Measurements from ENCODE around the gene RRP1B.
"Not testable (repeated sequence)": the region's sequence is repeated elsewhere in the genome, so short reads cannot be mapped to it uniquely, and the experiment has no call there.

GRCh38 chr21:43680421-43680820, 21.1 kb downstream of the RRP1B start:
- TF ChIP-seq CTCF (IDR thresholded peaks at IDR 0.05); EZH2 (IDR thresholded peaks at IDR 0.05; ENCODE audit: borderline replicate concordance, insufficient read depth, low read depth, low read length, poor library complexity, severe bottlenecking): not testable (repeated sequence)

Measured in B cell (primary cell).